22Rv1 (cell line): ENCODE data around the gene SCRN3.

ENCODE experiments used
- H3K27ac ChIP-seq: fragments of 450-650 bp; 2 replicates; pipeline ENCODE4 v1.5.1; 2017
- ZFX ChIP-seq: fragments of 450-650 bp; IDR thresholded peaks from 2 replicates; pipeline ENCODE4 v1.6.1; 2017; ENCODE audit warnings: antibody characterized with exemption, borderline replicate concordance
- TF ChIP-seq, protein P1 (sequence below): fragments of 450-650 bp; IDR thresholded peaks from 2 replicates; pipeline ENCODE4 v1.5.1; 2017; ENCODE audit warnings: mild to moderate bottlenecking

The SCRN3 gene

DNA sequence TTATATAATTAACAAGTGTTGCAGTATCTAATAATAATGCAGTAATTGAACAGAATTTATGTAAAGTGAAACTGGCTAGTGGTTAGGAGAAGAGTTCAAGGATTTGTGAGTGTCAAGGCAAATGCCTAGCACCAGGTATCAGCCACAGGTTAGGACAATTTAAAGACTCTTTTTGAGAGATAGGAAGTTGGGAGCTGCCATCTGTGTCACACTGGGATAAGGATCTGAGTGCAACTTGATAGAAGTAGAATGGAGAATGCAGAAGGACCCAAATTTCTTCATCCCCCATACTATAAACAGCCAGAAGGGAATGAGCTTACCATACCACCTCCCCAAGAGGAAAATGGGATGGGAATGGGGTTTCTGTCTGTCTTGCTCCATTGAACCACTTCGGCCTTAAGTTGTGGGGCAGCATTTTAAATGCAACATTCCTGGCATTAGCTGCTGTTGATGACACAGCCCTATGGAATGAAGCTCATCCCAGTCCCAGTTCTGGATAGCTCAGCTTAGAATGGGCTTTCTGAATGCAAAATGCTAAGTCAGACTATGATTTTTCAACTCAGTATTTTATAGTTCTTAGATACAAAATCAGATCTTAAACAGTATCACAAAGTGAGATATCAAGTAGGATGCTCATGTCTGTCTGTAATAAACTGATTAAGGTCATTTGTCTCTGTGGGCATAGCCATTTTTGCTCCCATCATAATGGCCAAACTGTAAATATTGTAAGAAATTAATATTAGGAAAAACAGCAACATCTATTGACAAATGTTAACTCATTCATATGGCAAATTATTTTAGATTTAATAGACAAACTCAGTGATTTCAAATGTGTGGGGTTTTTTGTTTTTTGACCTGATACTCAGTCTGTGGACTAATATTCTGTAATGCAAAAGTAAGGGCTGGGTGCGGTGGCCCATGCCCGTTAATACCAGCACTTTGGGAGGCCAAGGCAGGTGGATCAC lies 47.3 kb downstream of the SCRN3 start:
- no peak overlapping the region for H3K27ac ChIP-seq
- TF ChIP-seq, protein P1, sequence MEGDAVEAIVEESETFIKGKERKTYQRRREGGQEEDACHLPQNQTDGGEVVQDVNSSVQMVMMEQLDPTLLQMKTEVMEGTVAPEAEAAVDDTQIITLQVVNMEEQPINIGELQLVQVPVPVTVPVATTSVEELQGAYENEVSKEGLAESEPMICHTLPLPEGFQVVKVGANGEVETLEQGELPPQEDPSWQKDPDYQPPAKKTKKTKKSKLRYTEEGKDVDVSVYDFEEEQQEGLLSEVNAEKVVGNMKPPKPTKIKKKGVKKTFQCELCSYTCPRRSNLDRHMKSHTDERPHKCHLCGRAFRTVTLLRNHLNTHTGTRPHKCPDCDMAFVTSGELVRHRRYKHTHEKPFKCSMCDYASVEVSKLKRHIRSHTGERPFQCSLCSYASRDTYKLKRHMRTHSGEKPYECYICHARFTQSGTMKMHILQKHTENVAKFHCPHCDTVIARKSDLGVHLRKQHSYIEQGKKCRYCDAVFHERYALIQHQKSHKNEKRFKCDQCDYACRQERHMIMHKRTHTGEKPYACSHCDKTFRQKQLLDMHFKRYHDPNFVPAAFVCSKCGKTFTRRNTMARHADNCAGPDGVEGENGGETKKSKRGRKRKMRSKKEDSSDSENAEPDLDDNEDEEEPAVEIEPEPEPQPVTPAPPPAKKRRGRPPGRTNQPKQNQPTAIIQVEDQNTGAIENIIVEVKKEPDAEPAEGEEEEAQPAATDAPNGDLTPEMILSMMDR: no peak
- no peak for TF ChIP-seq ZFX

DNA sequence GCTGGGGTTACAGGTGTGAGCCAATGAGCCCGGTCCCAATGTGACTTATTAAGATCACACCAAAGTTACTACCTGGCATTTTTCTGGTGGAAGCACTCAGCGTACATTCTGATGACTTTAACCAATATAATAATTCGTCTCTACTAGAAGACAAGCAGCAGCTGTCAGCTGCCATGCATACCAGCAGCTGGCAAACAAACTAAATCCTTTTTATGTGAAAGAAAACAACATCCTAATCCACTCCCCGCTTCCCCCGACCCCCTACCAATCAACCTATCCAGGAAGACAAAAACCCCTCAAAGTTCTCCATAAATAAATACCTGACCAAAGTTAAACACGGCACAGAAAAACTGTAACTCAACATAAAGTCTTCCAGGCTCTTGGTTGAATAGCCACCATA lies 49.2 kb downstream of the SCRN3 start:
- no peak overlapping the region for H3K27ac ChIP-seq

DNA sequence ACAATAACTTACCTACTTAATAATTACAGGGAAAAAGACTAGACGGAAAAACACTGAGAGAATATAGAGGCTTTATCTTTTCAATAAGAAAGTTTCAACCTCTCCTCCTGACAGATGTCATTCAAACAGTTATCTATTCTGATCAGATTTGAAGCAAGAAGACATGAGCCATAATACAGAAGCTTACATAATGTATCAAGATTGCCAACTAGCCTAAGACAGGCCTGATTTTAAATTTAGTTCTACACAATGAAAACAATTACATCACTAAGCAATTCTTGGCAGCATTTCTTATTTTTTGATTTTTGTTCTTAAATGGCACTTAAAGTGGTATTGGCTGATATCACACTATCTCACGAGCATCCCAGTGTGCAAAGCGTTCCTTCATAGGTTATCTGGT lies 49.7 kb downstream of the SCRN3 start:
- no peak overlapping the region for H3K27ac ChIP-seq
- TF ChIP-seq ZFX: no peak
- TF ChIP-seq, protein P1: no peak

More for the DNA sequence above, 49.2 kb downstream of the SCRN3 start:
- no peak for TF ChIP-seq ZFX
- TF ChIP-seq, protein P1: no peak

DNA sequence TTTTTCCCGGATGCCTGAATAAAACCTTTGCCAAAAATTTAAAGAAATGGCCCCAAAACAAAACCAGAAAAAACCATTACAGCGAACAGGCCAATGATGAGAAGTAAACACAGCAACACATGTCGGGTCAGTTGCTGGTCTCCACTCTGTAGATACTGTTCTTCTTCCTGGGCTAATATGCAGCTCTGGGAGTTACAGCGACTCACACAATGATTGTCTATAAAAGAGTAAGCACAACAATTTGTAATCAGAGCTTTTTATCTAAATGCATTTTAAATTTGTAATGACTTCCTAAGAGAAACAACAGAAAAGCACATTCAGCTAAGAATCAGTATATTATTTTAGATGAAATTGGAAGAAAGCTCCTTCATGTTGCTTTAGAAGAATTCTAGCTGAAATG lies 51.0 kb downstream of the SCRN3 start:
- TF ChIP-seq ZFX: no peak
- TF ChIP-seq, protein P1: no peak
- no peak overlapping the region for H3K27ac ChIP-seq

DNA sequence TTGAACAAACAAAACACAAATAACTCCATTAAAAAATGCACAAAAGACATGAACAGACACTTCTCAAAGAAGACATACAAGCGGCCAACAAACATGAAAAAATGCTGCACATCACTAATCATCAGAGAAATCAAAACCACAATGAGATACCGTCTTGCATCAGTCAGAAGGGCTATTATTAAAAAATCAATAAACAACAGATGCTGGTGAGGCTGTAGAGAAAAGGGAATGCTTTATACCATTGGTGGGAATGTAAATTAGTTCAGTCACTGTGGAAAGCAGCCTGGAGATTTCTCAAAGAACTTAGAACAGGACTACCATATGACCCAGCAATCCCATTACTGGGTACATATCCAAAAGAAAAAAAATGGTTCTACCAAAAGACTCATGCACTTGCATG lies 53.5 kb downstream of the SCRN3 start:
- H3K27ac ChIP-seq: no peak overlapping the region
- TF ChIP-seq ZFX: no peak
- TF ChIP-seq, protein P1: no peak

DNA sequence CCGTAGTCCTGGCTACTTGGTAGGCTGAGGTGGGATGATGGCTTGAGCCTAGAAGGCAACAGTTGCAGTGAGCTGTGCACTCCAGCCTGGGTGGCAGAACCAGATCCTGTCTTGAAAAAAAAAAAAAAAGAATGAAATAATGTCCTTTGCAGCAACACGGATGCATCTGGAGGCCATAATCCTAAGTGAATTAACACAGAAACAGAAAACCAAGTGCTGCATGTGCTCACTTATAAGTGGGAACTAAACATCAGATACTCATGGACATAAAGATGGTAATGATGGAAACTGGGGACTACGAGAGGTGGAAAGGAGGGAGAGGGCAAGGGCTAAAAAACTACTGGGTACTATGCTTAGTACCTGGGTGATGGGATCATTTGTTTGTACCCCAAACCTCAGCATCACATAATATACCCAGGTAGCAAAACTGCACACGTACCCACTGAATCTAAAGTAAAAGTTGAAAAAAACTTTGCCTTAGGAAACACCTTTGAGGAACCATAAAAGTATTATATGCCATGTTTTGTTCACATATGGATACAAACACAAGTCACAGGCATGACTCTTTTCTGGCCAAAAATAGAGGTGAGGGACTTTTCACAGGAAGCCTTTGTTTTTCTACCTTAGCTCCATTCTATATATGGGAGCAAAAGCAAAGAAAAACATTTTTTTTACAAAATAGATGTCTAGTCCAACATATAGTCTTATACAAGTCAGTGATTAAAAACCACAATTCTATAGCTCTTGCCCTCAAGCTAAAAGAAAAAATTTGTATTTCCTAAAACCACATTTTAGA lies 54.7 kb downstream of the SCRN3 start:
- H3K27ac ChIP-seq: no peak overlapping the region
- TF ChIP-seq, protein P1: no peak
- no peak for TF ChIP-seq ZFX

GRCh38 chr2:174454566-174454965 lies 59.0 kb downstream of the SCRN3 start:
- TF ChIP-seq ZFX: no peak
- TF ChIP-seq, protein P1: no peak
- H3K27ac ChIP-seq: no peak overlapping the region
